SW 1271 (cell line): ENCODE results near the gene LPCAT4.
A peak's percentile ranks its signal among the peaks of the same experiment; 100 is the strongest.

Experiments
- DNase-seq, 2 experiments: peaks; one replicate each; lab custom pipeline; 2025; lab: John Stamatoyannopoulos, UW

Gene LPCAT4

DNA sequence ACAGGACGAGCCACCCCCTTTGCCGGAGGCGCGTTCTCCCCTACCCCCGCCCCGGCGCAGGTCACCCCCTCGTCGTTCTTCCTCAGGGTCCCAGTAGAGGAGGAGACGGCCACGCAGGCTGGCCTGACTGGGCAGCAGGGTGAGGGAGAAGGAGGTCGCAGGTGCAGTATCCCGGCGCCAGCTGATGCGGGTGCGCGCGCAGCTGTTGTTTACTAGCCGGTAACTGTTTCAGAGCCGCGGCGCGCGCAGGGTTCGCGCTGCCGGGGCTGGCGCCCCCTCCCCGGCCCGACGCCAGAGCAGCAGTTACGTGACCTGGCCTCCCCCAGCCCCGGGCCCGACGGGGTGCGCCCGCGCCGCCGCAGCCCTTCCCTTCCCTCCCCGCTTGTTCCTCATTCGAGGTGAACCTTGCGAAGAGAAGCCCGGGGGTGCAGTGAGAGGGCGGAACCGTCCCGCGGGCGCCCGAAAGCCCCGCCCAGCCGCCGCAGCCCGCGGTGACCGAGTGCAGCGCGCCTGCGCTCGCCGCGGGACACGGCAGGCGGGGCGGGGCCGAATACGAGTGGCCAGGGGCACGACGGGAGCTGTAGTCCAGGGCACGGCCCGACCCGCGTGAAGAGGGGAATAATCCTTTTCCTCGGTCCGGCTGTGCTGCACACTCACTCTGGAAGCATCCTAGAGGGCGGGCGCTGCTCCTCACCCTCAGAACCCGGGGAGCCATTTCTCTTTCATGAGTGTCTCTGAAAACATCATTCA, 29.3 kb downstream of the LPCAT4 start, which contains the start of gene SLC12A6:
Gene SLC12A6 (minus strand): TSS at position 225 of the 750 bp plus-strand sequence. CDS start 1,101 bp downstream, outside the sequence.
- peak; percentile 72 to 76 for DNase-seq

DNA sequence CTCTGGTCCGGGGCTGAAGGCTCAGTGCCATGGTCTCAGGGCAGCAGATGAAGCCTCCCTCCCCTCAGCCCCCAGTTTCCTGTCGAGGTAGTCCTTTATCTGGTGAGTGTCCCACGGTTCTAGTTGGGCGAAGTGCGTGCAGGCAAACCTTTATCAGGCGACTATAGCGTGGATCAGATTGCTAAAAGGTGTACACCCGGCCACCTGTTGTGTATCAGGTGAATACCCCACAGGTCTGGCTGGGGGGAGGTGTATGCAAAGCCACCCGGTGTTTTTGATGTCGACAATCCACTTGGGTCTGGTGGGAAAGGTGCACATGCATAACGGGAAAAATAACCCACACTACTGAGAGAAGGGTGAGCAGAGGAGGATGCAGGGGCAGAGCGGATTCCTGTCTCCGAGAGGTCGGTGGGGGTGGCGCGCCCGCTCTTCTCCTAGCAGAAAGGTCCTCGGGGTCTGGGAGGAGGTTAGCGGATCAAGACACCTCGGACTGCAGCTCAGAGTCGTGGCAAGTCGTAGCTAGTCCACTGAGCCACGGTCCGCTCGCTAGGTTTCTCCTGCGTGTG, 29.9 kb downstream of the LPCAT4 start:
- no peak for DNase-seq

DNA sequence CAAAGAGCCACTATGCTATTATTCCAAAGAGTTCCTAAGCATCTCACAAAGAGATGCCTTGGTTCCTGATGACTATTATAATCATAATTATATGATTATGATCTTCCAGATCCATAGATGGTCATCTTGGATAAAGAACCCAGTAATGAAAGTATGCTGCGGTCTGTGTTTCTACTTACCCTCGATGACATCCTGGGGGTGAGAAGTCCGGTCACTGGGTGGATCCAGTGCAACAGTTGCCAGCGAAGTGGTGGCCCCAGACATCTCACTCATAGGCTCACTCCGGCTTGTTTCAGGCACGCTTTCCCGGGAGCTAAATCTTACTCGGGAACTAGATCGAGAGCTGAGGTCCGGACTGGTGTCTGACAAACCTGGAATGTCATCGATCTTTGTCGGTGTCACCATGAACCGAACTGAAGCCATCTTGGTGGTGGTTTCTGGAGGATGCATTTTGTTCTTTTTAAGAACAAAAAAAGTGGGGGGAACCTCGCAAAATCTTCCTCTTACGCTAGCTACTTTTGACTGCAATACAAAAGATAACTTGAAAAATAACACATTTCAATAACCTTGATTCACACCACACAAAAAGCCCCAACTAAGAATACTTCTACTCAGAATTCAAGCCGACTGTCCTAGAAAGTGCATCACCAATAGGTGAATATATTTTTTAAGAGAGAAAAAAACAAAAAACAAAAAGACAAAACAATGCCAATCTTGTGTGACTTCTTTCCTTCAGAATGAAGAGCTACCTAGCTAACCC, 30.6 kb downstream of the LPCAT4 start:
- DNase-seq: no peak

GRCh38 chr15:34335176-34336032, 31.6 kb downstream of the LPCAT4 start:
- no peak for DNase-seq

DNA sequence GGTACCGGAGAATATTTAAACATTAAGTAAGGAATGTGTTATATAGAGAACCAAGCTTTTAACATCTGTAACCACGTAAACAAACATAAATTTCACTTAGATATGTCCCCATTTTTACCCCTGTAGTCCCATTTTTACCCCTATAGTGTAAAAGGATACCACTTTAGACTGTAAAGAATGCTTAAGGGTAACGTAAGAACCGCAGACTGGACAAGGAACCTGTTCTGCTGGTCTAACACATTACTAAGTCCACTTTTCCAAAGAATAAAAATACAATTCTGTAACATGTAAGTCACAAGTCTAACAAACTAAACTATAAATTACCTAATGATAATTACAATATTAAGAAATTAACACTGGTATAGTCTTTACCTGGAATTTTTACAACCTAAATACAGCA, 32.3 kb downstream of the LPCAT4 start:
- DNase-seq: no peak

GRCh38 chr15:34332553-34333120, 34.4 kb downstream of the LPCAT4 start:
- DNase-seq: no peak

- no peak for DNase-seq
These were observed 35.2 kb downstream of the LPCAT4 start for GRCh38 chr15:34331809-34332208.

DNA sequence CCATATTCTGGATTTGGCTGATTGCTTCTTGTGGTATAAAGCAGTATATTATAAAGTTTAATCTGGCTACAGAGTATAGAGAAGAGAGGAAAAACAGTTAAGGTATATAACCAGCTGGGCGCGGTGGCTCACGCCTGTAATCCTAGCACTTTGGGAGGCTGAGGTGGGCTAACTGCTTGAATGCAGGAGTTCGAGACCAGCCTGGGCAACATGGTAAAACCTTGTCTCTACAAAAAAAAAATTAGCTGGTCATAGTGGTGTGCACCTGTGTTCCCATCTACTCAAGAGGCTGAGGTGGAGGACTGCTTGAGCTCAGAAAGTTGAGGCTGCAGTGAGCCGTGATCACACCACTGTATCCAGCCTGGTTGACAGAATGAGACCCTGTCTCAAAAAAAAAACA, 36.7 kb downstream of the LPCAT4 start:
- DNase-seq: no peak

DNA sequence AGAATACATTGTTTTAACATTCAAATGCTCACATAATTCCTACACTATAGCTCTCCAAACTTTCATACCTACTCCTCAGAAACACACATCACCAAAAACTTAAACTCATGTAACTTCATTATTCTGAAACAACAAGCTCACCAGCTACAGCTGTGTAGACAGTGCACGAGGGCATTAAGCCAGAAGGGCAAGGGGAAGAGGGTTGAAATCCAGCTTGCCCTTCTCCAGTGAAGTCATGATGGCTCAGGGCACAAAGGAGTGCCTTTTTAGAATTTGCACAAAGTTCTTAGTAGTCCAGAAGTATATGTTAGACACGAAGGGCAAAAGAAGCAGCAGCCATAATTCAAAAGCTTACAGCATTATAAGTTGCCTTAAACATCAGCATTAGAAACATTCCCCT, 38.0 kb downstream of the LPCAT4 start:
- DNase-seq: no peak

- no peak for DNase-seq
These were observed 39.1 kb downstream of the LPCAT4 start for GRCh38 chr15:34327906-34328305.

DNA sequence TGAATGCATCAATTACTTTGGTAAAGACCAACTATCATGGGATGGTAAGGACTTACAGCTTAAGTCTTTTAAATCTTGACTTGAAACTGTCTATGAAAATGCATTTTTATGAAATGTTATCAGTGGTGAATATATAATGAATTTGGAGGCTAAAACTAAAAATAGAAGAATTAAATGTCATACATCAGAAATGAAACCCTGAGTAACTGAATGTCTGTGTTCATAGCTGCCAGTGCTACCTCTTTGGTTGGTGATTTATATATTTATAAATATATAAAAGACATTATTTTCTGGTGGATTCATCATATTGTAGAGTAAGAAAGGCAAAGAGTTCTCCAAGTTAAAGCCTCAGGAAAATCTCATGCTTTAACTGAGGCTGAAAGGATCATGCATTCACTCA, 41.6 kb downstream of the LPCAT4 start:
- no peak for DNase-seq

- no peak for DNase-seq
These were observed 42.1 kb downstream of the LPCAT4 start for GRCh38 chr15:34324933-34325332.

DNA sequence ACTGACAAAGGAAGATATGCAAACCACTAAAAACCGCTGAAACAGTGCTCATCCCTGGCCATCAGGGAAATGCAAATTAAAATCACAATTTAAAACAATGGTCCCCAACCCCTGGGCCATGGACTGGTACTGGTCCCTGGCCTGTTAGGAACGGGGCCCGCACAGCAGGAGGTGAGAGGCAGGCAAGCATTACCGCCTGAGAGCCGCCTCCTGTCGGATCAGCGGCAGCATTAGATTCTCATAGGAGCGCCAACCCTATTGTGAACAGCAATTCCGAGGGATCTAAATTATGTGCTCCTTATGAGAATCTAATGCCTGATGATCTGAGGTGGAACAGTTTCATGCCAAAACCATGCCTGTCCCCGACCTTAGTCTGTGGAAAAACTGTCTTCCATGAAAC, 43.8 kb downstream of the LPCAT4 start:
- DNase-seq: no peak

DNA sequence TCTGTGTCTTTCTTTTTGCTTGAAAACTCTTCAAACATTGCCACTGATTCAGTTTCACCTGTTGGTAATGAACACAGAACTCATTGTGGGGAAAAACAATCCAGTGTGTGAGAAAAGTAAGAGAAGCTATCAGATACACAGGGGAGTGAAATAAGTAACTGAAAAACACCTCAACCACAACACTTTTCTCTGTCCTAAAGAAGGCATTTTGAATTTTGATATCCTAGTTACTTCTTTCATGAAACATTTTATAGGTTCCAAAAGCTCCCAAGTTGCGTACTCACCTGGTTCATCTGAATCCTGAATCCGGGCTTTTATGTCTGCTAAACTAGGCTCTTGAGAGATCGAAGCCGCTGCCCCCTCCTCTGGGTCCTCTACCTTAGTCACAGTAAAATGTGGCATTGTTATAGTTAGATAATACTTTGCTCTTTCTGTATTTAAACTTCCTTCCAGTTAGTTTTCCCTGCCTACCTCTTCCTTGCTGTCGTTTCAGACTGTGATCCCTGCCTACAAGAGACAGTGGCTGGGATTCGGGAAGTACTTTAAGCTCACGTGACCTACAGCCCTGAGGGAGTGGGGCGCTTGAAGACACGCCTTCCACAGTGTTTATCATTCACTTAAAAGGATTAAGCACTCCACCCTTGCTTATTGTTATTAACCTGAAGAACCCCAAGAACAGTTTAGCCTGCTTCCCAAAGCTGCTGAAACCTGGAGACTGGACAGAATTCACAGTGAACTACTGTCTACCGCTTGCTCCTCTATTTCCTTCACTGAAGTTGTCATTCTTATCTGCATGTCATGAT, 48.5 kb downstream of the LPCAT4 start:
- DNase-seq: no peak

DNA sequence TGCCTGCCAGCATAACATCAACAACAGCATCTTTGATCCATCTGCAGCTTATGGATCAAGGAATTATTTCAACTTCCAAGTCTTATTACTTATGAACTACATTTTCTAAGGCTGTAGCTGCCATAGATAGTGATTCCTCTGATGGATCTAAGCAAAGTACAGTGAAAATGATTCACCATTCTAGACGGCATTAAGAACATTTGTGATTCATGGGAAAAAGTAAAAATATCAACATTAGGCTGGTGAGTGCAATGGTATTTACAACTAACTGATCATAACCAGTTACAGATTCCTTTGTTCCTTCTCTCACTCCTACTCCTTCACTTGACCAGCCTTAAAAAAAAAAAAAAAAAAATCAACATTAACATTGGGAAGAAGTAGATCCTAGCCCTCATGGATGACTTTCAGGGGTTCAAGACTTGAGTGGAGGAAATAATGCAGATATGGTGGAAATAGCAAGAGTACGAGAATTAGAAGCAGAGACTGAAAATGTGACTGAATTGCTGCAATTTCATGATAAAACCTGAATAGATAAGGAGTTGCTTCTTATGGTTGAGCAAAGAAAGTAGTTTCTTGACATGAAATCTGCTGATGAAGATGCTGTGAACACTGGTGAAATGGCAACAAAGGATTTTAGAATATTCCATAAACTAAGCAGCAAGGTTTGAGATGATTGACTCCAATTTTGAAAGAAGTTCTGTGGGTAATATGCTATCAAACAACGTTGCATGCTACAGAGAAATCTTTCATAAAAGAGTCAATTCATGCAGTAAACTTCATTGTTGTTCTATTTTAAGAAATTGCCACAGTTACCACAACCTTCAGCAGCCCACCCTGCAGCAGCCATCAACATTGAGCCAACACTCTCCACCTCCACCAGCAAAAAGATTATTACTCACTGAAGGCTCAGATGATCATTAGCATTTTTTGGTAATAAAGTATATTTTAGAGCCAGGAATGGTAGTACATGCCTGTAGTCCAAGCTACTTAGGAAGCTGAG, 52.2 kb downstream of the LPCAT4 start:
- DNase-seq: no peak

DNA sequence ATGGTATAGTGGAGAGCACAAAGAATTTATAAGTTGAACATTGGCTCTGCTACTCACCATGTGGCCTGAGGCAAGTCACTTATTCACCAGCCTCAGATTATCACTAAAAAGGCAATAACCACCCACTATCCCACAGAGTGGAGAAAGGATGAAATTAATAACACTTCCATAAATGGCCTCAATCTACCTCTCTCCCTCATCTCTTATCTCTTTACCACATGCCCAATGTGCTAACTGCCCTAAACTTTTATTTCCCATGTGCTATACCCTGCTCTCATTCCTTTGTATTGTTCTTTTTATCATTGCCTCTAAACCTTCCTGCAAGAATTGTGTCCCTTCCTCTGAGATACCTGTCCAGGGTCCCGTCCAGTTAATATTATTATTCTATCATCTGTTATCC, 55.4 kb downstream of the LPCAT4 start:
- DNase-seq: no peak
